HEK293 (cell line): ENCODE results near the gene MED13L.

Source experiments
- CTCF ChIA-PET: fragments of 350-600 bp; formaldehyde crosslinking; extraction: SDS; loops from one replicate; lab custom pipeline; 2021; ENCODE audit warnings: antibody characterized with exemption; lab: Yijun Ruan, JAX
- POLR2A ChIA-PET: fragments of 300-600 bp; formaldehyde crosslinking; extraction: SDS; loops from one replicate; lab custom pipeline; 2020; ENCODE audit warnings: antibody characterized with exemption, inconsistent platforms; lab: Yijun Ruan, JAX
- H3K27ac ChIP-seq: fragments of 200-500 bp; sonication (Bioruptor generic); 2 replicates; pipeline ENCODE4 v1.5.1; 2014; ENCODE audit warnings: low read depth, low read length, control low read depth, inconsistent platforms; ENCODE audit errors: extremely low read depth
- H3K36me3 ChIP-seq, 2 experiments: fragments of 200-500 bp in 1 of 2; sonication (Bioruptor generic) in 1 of 2; 1 replicate in 1 of 2; 2 replicates in 1 of 2; pipeline ENCODE4 v1.5.1; 2014 to 2017; ENCODE audit warnings: inconsistent platforms in 2 of 2, low read length in 2 of 2; ENCODE audit not compliant: control insufficient read depth in 2 of 2, insufficient read depth in 1 of 2
- H3K4me1 ChIP-seq: fragments of 200-500 bp; sonication (Bioruptor generic); 2 replicates; pipeline ENCODE4 v1.5.1; 2014; ENCODE audit warnings: mild to moderate bottlenecking, low read length, inconsistent platforms; ENCODE audit not compliant: control insufficient read depth, insufficient read depth
- H3K4me3 ChIP-seq: 2 replicates; pipeline ENCODE4 v1.5.1; 2011; ENCODE audit warnings: low read depth, mild to moderate bottlenecking, control low read depth, low read length, moderate library complexity
- H3K9me3 ChIP-seq: fragments of 200-500 bp; sonication (Bioruptor generic); 2 replicates; pipeline ENCODE4 v1.5.1; 2014; ENCODE audit warnings: low read depth, low read length, inconsistent platforms; ENCODE audit not compliant: control insufficient read depth, insufficient read depth
- GLI2 ChIP-seq: fragments of 450-650 bp; formaldehyde crosslinking; IDR thresholded peaks from 2 replicates; pipeline ENCODE4; 2017; ENCODE audit warnings: missing biosample characterization, missing genetic modification characterization, low read depth, borderline replicate concordance
- KLF16 ChIP-seq: fragments of 450-650 bp; formaldehyde crosslinking; IDR thresholded peaks from 2 replicates; pipeline ENCODE4 v1.5.1; 2017; ENCODE audit warnings: missing biosample characterization, missing genetic modification characterization
- OVOL3 ChIP-seq: fragments of 450-650 bp; formaldehyde crosslinking; IDR thresholded peaks from 2 replicates; pipeline ENCODE4 v1.5.1; 2016; ENCODE audit warnings: missing biosample characterization, missing genetic modification characterization
- SALL2 ChIP-seq: fragments of 450-650 bp; formaldehyde crosslinking; IDR thresholded peaks from 2 replicates; pipeline ENCODE4 v1.5.0; 2017; ENCODE audit warnings: missing biosample characterization, mild to moderate bottlenecking, missing genetic modification characterization, borderline replicate concordance
- SP2 ChIP-seq: fragments of 450-650 bp; formaldehyde crosslinking; IDR thresholded peaks from 2 replicates; pipeline ENCODE4 v1.5.1; 2016; ENCODE audit warnings: missing biosample characterization, missing genetic modification characterization
- SP3 ChIP-seq: fragments of 450-650 bp; formaldehyde crosslinking; IDR thresholded peaks from 2 replicates; pipeline ENCODE4 v1.5.1; 2016; ENCODE audit warnings: missing biosample characterization, missing genetic modification characterization
- YY2 ChIP-seq: fragments of 450-650 bp; formaldehyde crosslinking; IDR thresholded peaks from 2 replicates; pipeline ENCODE4 v1.5.1; 2016; ENCODE audit warnings: missing biosample characterization, missing genetic modification characterization
- ZNF138 ChIP-seq: fragments of 450-650 bp; formaldehyde crosslinking; IDR thresholded peaks from 2 replicates; pipeline ENCODE4 v1.5.1; 2016; ENCODE audit warnings: missing biosample characterization, missing genetic modification characterization, borderline replicate concordance
- ZNF157 ChIP-seq: fragments of 450-650 bp; formaldehyde crosslinking; IDR thresholded peaks from 2 replicates; pipeline ENCODE4 v1.5.1; 2016; ENCODE audit warnings: missing biosample characterization, missing genetic modification characterization
- ZNF211 ChIP-seq: fragments of 450-650 bp; formaldehyde crosslinking; IDR thresholded peaks from 2 replicates; pipeline ENCODE4 v1.5.1; 2016; ENCODE audit warnings: low read depth, missing biosample characterization, missing genetic modification characterization
- ZNF23 ChIP-seq: fragments of 450-650 bp; formaldehyde crosslinking; IDR thresholded peaks from 2 replicates; pipeline ENCODE4 v1.5.1; 2016; ENCODE audit warnings: missing biosample characterization, missing genetic modification characterization, borderline replicate concordance
- ZNF248 ChIP-seq: fragments of 450-650 bp; formaldehyde crosslinking; IDR thresholded peaks from 2 replicates; pipeline ENCODE4 v1.5.1; 2017; ENCODE audit warnings: missing biosample characterization, missing genetic modification characterization
- ZNF521 ChIP-seq: fragments of 450-650 bp; formaldehyde crosslinking; IDR thresholded peaks from 2 replicates; pipeline ENCODE4 v1.5.1; 2017; ENCODE audit warnings: missing biosample characterization, mild to moderate bottlenecking, missing genetic modification characterization
- ZNF610 ChIP-seq: fragments of 450-650 bp; formaldehyde crosslinking; IDR thresholded peaks from 2 replicates; pipeline ENCODE4 v1.5.1; 2016; ENCODE audit warnings: missing biosample characterization, missing genetic modification characterization, borderline replicate concordance
- ZNF747 ChIP-seq: fragments of 450-650 bp; formaldehyde crosslinking; IDR thresholded peaks from 2 replicates; pipeline ENCODE4 v1.5.1; 2016; ENCODE audit warnings: missing biosample characterization, missing genetic modification characterization
- ZNF776 ChIP-seq: fragments of 450-650 bp; formaldehyde crosslinking; IDR thresholded peaks from 2 replicates; pipeline ENCODE4 v1.5.0; 2017; ENCODE audit warnings: missing biosample characterization, missing genetic modification characterization, borderline replicate concordance
- ZNF777 ChIP-seq: fragments of 450-650 bp; formaldehyde crosslinking; IDR thresholded peaks from 2 replicates; pipeline ENCODE4 v1.5.1; 2017; ENCODE audit warnings: missing biosample characterization, missing genetic modification characterization, borderline replicate concordance
- TF ChIP-seq, protein P1 (sequence below): fragments of 450-650 bp; formaldehyde crosslinking; IDR thresholded peaks from 2 replicates; pipeline ENCODE4 v1.5.1; 2016; ENCODE audit warnings: missing biosample characterization, missing genetic modification characterization
- TF ChIP-seq, protein P2 (sequence below): fragments of 450-650 bp; formaldehyde crosslinking; IDR thresholded peaks from 2 replicates; pipeline ENCODE4 v1.5.1; 2016; ENCODE audit warnings: missing biosample characterization, missing genetic modification characterization
- TF ChIP-seq, protein P3 (sequence below): fragments of 450-650 bp; formaldehyde crosslinking; IDR thresholded peaks from 2 replicates; pipeline ENCODE4 v1.5.1; 2016; ENCODE audit warnings: missing biosample characterization, missing genetic modification characterization
- TF ChIP-seq, protein P4 (sequence below): fragments of 450-650 bp; formaldehyde crosslinking; IDR thresholded peaks from 2 replicates; pipeline ENCODE4 v1.5.1; 2016; ENCODE audit warnings: missing biosample characterization, missing genetic modification characterization

Gene MED13L

DNA sequence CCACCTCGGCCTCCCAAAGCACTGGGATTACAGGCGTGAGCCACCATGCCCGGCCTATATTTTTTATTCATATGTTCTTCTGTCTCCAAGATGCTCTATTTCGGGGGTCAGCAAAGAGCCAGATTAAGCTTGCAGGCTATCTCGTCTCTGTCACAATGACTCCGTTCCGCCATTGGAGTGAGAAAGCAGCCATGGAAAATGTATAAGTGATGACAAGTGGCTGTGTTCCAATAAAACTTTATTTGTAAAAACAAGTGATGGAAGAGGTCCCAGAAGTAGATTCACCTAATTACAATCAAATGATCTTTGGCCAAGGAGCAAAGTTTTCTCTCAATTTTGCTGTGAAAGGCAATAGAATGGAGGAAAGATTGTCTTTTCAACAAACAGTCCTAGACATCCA lies 342.6 kb downstream of the MED13L start:
- no peaks in the 10 kb centered on the region for H3K4me1 ChIP-seq
- ChIA-PET POLR2A (no interaction called here), CTCF (interaction anchor here (0.6 to 1.4 kb wide), 2 partner anchors 17 to 675 kb away, joined by 3 to 4 read pairs; no protein-coding TSS in a partner anchor)
- no peak for TF ChIP-seq GLI2
- no peak for TF ChIP-seq ZNF776
- no peak for TF ChIP-seq ZNF138 (tag by site-specific recombination)
- TF ChIP-seq YY2 (tag by site-specific recombination): no peak
- TF ChIP-seq ZNF521 (tag by site-specific recombination): no peak
- TF ChIP-seq OVOL3 (tag by site-specific recombination): no peak
- no peak for TF ChIP-seq ZNF157 (tag by site-specific recombination)
- TF ChIP-seq KLF16 (tag by site-specific recombination): no peak
- no peak for TF ChIP-seq ZNF777 (tag by site-specific recombination)
- TF ChIP-seq ZNF23 (tag by site-specific recombination): no peak
- no peak for TF ChIP-seq SP2 (tag by site-specific recombination)
- no peak overlapping the region for H3K4me3 ChIP-seq
- H3K36me3 ChIP-seq: no peaks in the 10 kb centered on the region
- no peaks in the 10 kb centered on the region for H3K9me3 ChIP-seq
- H3K27ac ChIP-seq: no peak overlapping the region

DNA sequence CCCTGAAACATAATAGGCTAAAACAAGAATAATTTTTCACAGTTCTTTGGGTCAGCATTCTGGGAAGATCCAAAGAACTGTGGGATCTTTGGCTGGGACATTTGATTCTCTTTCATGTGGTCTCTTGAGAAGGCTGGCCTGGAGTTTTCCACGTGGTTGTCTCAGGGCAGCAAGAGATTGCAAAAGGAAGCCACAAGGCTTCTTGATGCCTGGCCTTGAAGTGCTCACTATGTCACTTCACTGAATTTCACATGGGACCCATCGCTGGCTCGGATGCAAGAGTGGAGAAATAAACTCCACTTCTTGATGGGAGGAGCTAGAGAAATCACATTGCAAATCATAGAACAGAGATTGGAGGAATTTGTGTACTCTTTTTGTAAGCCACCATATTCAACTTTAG lies 343.4 kb downstream of the MED13L start:
- no peak overlapping the region for H3K4me3 ChIP-seq
- no peak for TF ChIP-seq ZNF211
- no peak for TF ChIP-seq ZNF248 (tag by site-specific recombination)
- TF ChIP-seq, all 188 proteins: peak for 0
- H3K27ac ChIP-seq: no peak overlapping the region
- no peaks in the 10 kb centered on the region for H3K4me1 ChIP-seq
- CTCF ChIA-PET: interaction anchor here (0.7 to 1.4 kb wide), 2 partner anchors 16 to 369 kb away, joined by 3 to 4 read pairs; no protein-coding TSS in a partner anchor
- H3K9me3 ChIP-seq: no peaks in the 10 kb centered on the region
- no peaks in the 10 kb centered on the region for H3K36me3 ChIP-seq
- POLR2A ChIA-PET: no interaction called here

DNA sequence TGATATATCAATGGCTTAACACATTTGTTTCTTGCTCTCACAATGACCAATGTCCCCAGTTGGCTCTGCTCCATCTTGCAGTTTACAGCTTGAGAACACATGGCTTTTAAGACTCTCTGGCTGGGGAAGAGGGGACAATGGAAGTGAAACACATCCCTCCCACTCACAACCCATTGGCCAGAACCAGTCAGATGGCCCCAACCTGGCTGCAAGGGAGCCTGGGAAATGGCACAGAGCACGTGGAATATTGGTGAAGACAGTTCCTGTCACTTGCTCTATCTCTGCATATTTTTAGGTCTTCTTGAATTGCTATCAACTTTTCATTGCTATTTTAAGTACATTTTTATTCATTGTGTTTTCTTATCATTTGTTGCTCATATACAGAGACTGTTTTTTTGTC lies 345.4 kb downstream of the MED13L start:
- ChIA-PET POLR2A (no interaction called here), CTCF (no interaction called here)
- H3K9me3 ChIP-seq: no peaks in the 10 kb centered on the region
- no peak overlapping the region for H3K27ac ChIP-seq
- H3K36me3 ChIP-seq: no peaks in the 10 kb centered on the region
- no peak overlapping the region for H3K4me3 ChIP-seq
- no peaks in the 10 kb centered on the region for H3K4me1 ChIP-seq
- TF ChIP-seq, protein P1, sequence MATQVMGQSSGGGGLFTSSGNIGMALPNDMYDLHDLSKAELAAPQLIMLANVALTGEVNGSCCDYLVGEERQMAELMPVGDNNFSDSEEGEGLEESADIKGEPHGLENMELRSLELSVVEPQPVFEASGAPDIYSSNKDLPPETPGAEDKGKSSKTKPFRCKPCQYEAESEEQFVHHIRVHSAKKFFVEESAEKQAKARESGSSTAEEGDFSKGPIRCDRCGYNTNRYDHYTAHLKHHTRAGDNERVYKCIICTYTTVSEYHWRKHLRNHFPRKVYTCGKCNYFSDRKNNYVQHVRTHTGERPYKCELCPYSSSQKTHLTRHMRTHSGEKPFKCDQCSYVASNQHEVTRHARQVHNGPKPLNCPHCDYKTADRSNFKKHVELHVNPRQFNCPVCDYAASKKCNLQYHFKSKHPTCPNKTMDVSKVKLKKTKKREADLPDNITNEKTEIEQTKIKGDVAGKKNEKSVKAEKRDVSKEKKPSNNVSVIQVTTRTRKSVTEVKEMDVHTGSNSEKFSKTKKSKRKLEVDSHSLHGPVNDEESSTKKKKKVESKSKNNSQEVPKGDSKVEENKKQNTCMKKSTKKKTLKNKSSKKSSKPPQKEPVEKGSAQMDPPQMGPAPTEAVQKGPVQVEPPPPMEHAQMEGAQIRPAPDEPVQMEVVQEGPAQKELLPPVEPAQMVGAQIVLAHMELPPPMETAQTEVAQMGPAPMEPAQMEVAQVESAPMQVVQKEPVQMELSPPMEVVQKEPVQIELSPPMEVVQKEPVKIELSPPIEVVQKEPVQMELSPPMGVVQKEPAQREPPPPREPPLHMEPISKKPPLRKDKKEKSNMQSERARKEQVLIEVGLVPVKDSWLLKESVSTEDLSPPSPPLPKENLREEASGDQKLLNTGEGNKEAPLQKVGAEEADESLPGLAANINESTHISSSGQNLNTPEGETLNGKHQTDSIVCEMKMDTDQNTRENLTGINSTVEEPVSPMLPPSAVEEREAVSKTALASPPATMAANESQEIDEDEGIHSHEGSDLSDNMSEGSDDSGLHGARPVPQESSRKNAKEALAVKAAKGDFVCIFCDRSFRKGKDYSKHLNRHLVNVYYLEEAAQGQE (tag by site-specific recombination): no peak
- TF ChIP-seq SP3 (tag by site-specific recombination): no peak
- TF ChIP-seq, protein P2, sequence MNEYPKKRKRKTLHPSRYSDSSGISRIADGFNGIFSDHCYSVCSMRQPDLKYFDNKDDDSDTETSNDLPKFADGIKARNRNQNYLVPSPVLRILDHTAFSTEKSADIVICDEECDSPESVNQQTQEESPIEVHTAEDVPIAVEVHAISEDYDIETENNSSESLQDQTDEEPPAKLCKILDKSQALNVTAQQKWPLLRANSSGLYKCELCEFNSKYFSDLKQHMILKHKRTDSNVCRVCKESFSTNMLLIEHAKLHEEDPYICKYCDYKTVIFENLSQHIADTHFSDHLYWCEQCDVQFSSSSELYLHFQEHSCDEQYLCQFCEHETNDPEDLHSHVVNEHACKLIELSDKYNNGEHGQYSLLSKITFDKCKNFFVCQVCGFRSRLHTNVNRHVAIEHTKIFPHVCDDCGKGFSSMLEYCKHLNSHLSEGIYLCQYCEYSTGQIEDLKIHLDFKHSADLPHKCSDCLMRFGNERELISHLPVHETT (tag by site-specific recombination): no peak
- TF ChIP-seq ZNF747 (tag by site-specific recombination): no peak
- no peak for TF ChIP-seq SALL2 (tag by site-specific recombination)
- TF ChIP-seq ZNF610 (tag by site-specific recombination): no peak
- TF ChIP-seq, protein P3, sequence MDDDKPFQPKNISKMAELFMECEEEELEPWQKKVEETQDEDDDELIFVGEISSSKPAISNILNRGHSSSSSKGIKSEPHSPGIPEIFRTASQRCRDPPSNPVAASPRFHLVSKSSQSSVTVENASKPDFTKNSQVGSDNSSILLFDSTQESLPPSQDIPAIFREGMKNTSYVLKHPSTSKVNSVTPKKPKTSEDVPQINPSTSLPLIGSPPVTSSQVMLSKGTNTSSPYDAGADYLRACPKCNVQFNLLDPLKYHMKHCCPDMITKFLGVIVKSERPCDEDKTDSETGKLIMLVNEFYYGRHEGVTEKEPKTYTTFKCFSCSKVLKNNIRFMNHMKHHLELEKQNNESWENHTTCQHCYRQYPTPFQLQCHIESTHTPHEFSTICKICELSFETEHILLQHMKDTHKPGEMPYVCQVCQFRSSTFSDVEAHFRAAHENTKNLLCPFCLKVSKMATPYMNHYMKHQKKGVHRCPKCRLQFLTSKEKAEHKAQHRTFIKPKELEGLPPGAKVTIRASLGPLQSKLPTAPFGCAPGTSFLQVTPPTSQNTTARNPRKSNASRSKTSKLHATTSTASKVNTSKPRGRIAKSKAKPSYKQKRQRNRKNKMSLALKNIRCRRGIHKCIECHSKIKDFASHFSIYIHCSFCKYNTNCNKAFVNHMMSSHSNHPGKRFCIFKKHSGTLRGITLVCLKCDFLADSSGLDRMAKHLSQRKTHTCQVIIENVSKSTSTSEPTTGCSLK (tag by site-specific recombination): no peak
- TF ChIP-seq, protein P4, sequence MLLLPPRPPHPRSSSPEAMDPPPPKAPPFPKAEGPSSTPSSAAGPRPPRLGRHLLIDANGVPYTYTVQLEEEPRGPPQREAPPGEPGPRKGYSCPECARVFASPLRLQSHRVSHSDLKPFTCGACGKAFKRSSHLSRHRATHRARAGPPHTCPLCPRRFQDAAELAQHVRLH: no peak
- TF ChIP-seq, all 188 proteins: peak for 0
